Aorta (tissue), 5 donors: ENCODE data around the gene NKX2-3. TPM values are rescaled to one million over a fixed set of nuclear protein-coding genes. Genes with fewer than 3 reads are reported as not detected.

ENCODE experiments used
- ATAC-seq: fragments of 200-7000 bp; cut with Tn5 transposase; one replicate; pipeline ENCODE4 v1.9.1; 2022; ENCODE audit warnings: moderate library complexity; ENCODE audit not compliant: low FRiP score
- DNase-seq, 2 donors: peaks; one replicate each; pipeline ENCODE4 v3.0.0-alpha.2; 2020
- H3K27ac ChIP-seq, 2 donors: one replicate each; pipeline ENCODE4 v1.5.1; 2013; ENCODE audit warnings: low read length in 2 of 2, mild to moderate bottlenecking in 2 of 2, moderate library complexity in 2 of 2, control low read depth in 1 of 2, inconsistent platforms in 1 of 2, low read depth in 1 of 2
- H3K27me3 ChIP-seq, 2 donors: one replicate each; pipeline ENCODE4 v1.6.1; 2013; ENCODE audit warnings: control low read depth in 1 of 2, low read length in 1 of 2, mild to moderate bottlenecking in 1 of 2, moderate library complexity in 1 of 2; ENCODE audit not compliant: insufficient read depth in 2 of 2, control insufficient read depth in 1 of 2
- H3K36me3 ChIP-seq, 2 donors: one replicate each; pipeline ENCODE4 v1.6.1; 2013; ENCODE audit warnings: control low read depth in 1 of 2, low read length in 1 of 2, mild to moderate bottlenecking in 1 of 2; ENCODE audit not compliant: insufficient read depth in 2 of 2, control insufficient read depth in 1 of 2
- H3K4me1 ChIP-seq, 2 donors: one replicate each; pipeline ENCODE4 v1.6.1; 2013; ENCODE audit warnings: low read length in 2 of 2, control low read depth in 1 of 2, mild to moderate bottlenecking in 1 of 2, moderate library complexity in 1 of 2; ENCODE audit not compliant: insufficient read depth in 2 of 2, control insufficient read depth in 1 of 2
- H3K4me3 ChIP-seq, 2 donors: one replicate each; pipeline ENCODE4 v1.5.1; 2013; ENCODE audit warnings: low read length in 2 of 2, control low read depth in 1 of 2, mild to moderate bottlenecking in 1 of 2
- H3K9me3 ChIP-seq: one replicate; pipeline ENCODE4 v1.6.1; 2013; ENCODE audit warnings: mild to moderate bottlenecking, low read length; ENCODE audit not compliant: control insufficient read depth
- WGBS, 2 donors: extraction: QIAGEN DNeasy Blood & Tissue Kit; methylation state at CpG; one replicate each; pipeline ENCODE4 v1.1.7; 2013; 5-methylcytosine and 5-hydroxymethylcytosine counted together
- intact Hi-C, 2 donors: fragments of 100-400 bp; cut with DNase I; formaldehyde crosslinking; loops; one replicate each; pipeline versions ENCODE4 v1.14.2 to v1.15.0; 2022
- polyA plus RNA-seq, 2 donors: library from polyadenylated mRNA; stranded (reverse); fragments of 200-250 nt; gene quantifications; one replicate each; pipeline ENCODE4 v1.2.3, GENCODE V29; 2013
- total RNA-seq, 2 donors: library from RNA; stranded (reverse); fragmentation: NEBNext Ultra II Directional; extraction: Animal tissue kit (Norgen Biotek cat#: 25700); gene quantifications; one replicate each; pipeline ENCODE4 v1.2.1, GENCODE V29; 2021
- donor health status: healthy with polysubstance abuse.
- donor health status: Bipolar disorder and iron deficiency.
- donor health status: DM: no; HTN: no; CAD: no.
- donor health status: DM: no; HTN: no; CAD: no.
- donor health status: DM: yes; HTN: yes; CAD: no.

Gene NKX2-3
- total and polyA plus RNA-seq, 4 donors: 0.05 to 0.60 (median 0.50) TPM; not detected in 1

DNA sequence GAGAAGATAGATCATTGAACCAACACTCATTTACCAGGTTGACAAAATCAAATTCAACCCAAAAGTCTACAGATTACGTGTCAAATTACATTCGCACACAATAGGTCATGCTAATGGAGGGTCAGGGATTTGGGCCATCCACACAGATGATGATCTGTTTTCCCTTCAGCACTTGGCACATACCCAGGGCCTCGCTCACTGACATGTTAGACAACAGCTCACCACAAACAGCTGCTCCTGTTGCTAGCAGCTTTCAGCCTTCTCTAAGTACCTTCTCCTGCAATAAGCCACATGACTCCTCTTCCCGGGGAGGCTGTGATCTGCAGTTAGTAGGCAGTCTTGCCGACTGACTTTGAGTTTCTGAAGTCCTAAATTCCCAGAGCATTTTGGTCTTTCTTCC, 18.4 kb downstream of the NKX2-3 start:
- no peak overlapping the region for H3K4me3 ChIP-seq
- no peaks in the 10 kb centered on the region for H3K4me1 ChIP-seq
- H3K36me3 ChIP-seq: no peaks in the 10 kb centered on the region
- no peak overlapping the region for H3K27ac ChIP-seq
- H3K27me3 ChIP-seq: peaks cover 0 to 2% of the 10 kb centered on the region in 2 donors
- ATAC-seq (no peak), DNase-seq (no peak)
- intact Hi-C loops: no loop called here
- H3K9me3 ChIP-seq: peaks cover 1% of the 10 kb centered on the region
- WGBS, 2 donors: 27 to 34% methylated on average over 5 of the region's 5 CpGs

DNA sequence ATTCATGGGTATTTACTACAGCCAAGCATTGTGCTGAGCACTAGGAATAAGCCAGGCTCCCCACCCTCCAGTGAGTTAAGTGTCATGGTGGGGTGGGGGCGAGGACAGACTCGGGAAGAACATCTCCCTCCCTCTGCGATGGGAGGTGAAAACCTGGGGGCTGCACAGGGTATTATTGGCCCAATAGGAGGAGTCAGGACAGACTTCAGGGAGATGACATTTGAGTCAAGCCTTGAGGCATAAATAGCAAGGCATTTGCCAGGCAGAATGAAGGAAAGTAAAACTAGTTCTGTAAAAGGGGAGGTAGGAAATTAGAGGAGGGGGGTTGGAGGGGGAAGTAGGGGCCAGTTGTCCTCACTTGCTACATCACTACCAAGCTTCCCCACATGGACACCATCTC, 18.9 kb downstream of the NKX2-3 start:
- Histone ChIP-seq H3K27me3 (no peaks in the 10 kb centered on the region), H3K9me3 (peaks cover 1% of the 10 kb centered on the region), H3K4me3 (no peak overlapping the region), H3K27ac (no peak overlapping the region), H3K36me3 (no peaks in the 10 kb centered on the region), H3K4me1 (no peaks in the 10 kb centered on the region)
- ATAC-seq (no peak), DNase-seq (no peak)
- 16 to 23% methylated on average over 3 of the region's 3 CpGs for WGBS, 2 donors
- intact Hi-C loops: no loop called here

DNA sequence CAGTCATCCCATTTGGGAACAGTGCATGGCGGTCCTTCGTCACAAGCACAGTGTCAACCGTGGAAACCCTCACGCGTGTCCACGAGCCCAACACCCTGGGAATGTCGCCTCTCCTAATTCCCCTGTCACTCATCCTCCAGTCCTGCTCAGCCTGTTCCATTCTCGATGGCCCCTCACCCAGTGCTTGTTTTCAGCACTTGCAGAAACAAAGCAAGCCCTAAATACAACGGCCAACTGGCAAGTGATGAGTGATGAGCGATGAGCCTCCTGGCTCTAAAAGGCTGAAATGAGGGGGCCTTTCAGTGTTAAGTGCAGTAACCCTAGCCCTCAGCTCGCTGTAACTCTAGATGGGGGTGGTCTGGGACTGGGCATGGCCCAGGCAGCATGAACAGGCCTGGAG, 22.6 kb downstream of the NKX2-3 start:
- ATAC-seq: no peak
- intact Hi-C loops: no loop called here

DNA sequence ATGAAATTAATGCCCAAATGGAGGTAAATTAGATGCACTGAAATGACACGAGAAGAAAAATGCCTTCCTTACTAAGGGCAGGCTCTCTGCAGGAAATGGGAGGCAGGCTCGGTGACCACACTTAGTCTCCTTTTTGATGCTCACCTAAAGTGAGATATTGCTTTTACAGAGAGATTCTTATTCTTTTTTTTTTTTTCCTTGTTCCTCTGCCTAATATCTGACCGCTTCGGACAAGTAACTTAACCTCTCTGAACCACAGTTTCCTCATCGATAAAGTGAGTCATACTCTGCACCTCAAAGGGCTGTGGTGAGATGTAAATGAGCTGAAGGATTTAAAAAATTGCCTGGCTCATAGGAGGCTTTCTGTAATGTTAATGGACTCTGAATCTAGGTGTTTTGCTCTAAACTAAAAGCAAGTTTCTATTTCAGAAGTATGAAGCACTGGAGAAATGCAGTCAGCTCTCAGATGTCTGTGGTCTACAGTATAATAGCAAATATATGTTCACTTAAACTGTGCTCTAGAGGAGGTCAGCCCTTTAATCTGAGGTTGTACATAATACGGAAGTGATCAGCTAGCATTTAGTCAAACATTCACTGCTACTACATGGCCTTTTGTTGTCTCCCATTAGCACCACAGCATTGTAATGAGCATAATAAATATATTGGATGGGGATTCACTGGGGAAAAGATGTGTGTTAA, 23.2 kb downstream of the NKX2-3 start:
- ATAC-seq (no peak), DNase-seq (no peak)
- intact Hi-C loops: no loop called here
- Histone ChIP-seq H3K4me3 (no peak overlapping the region), H3K36me3 (no peaks in the 10 kb centered on the region), H3K9me3 (no peaks in the 10 kb centered on the region), H3K27me3 (no peaks in the 10 kb centered on the region), H3K27ac (no peak overlapping the region), H3K4me1 (no peaks in the 10 kb centered on the region)
- WGBS, 2 donors: 59% methylated on average over 6 of the region's 6 CpGs

More for the DNA sequence above, 22.6 kb downstream of the NKX2-3 start:
- Histone ChIP-seq H3K4me3 (no peak overlapping the region), H3K4me1 (no peaks in the 10 kb centered on the region), H3K27ac (no peak overlapping the region), H3K27me3 (no peaks in the 10 kb centered on the region), H3K9me3 (no peaks in the 10 kb centered on the region), H3K36me3 (no peaks in the 10 kb centered on the region)
- whole genome bisulfite sequencing, 2 donors: 32 to 34% methylated on average over 11 of the region's 11 CpGs
- no peak for DNase-seq

DNA sequence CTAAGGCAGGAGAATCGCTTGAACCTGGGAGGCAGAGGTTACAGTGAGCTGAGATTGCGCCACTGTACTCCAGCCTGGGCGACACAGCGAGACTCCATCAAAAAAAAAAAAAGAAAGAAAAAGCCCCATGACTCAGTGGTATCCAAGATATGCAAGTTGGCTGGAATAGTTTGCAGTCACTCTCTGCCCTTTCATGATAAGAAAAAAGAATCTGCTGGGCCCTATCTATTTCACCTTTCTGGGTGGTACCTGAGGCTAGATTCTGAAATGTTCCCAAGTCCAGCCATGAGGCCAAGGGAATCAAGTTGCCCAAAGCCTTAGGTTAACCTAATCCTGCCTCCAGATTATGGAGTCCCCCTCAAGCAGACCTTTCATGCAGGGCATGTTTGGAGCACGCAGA, 24.3 kb downstream of the NKX2-3 start:
- Histone ChIP-seq H3K27ac (no peak overlapping the region), H3K4me1 (no peaks in the 10 kb centered on the region), H3K27me3 (no peaks in the 10 kb centered on the region), H3K36me3 (no peaks in the 10 kb centered on the region), H3K9me3 (no peaks in the 10 kb centered on the region), H3K4me3 (no peak overlapping the region)
- intact Hi-C loops: no loop called here
- 86% methylated on average over 5 of the region's 5 CpGs for WGBS, 2 donors
- ATAC-seq (no peak), DNase-seq (no peak)

DNA sequence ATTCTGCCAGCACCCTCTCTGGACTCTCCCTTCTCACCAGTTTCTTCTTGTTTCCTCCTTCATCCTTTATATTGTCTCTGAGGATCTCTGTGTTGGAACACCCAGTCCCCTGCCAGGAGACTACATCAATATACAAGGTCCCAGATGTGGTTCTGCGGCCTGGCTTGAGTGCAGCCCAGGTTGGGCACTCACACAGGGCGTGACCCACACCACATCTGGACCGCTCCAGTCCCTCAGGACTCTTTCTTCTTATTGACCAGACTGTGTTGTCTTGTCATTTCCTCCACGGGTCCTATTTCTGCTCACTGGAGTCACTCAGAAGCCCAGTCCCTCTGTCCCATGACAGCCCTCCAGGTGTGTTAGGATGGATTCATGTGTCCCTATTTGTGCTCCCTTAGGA, 26.0 kb downstream of the NKX2-3 start:
- intact Hi-C loops: no loop called here
- Histone ChIP-seq H3K4me3 (no peak overlapping the region), H3K36me3 (no peaks in the 10 kb centered on the region), H3K9me3 (no peaks in the 10 kb centered on the region), H3K4me1 (no peaks in the 10 kb centered on the region), H3K27me3 (no peaks in the 10 kb centered on the region), H3K27ac (no peak overlapping the region)
- DNase-seq (no peak), ATAC-seq (no peak)
- WGBS, 2 donors: 79 to 80% methylated on average over 4 of the region's 4 CpGs

DNA sequence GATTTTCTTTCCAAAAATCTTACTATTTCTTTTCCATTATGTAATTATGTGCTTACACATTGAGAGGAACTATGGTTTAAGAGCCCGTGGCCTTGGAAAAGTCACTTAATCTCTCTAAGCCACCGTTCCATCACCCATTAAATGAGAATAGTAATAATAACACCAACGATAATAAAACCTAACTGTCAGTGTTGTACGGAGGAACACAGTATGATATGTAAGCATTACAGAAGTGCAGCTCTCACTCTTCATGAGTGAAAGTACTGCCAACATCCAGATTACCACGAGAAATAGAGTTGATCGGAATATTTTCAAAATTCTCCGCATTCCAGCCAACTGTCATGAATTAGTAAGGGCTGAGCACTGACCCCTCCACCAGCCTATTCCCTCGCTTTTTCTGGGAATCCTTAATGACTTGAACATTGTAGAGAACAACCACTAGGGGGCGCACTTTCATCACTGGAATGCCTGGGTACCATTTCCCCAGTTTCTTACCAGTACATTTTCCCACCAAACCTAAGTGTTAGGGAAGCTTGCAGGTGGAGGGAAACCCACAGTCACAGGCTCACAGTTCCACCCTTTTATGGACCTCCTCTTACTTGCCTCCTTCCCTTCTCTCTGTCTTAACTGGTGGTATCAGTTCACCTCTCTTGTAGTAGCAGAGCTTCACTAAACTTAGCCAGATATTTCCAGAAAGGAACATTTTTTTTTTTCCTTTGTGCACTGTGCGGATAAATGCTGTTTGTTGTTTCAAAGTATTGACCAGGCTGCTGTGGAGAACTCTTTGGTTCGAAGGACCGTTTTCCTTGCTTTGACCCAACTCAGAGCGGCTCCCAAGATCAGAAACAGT, 27.8 kb downstream of the NKX2-3 start:
- Histone ChIP-seq H3K9me3 (no peaks in the 10 kb centered on the region), H3K4me3 (no peak overlapping the region), H3K36me3 (no peaks in the 10 kb centered on the region), H3K27ac (no peak overlapping the region), H3K27me3 (no peaks in the 10 kb centered on the region), H3K4me1 (no peaks in the 10 kb centered on the region)
- DNase-seq: no peak
- ATAC-seq: no peak
- intact Hi-C loops: no loop called here
- WGBS, 2 donors: 33 to 37% methylated on average over 13 of the region's 13 CpGs

DNA sequence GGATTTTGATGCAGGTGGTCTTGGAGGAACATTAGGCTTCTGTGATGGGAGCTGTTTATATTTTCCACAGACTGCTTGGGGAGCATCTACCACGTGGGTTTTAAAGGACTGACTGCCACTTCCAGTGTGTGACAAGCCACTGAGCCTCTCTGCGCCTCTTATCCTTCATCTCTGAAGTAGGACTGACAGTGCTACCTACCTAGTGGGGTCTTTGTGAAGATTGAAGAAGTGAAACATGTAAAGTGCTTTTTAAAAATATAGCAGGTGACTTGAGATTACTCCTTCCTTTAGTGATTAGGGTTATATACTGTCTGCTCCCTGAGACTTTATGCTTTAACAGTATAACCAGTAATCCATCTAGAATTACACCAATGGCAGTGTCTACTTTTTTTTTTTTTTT, 29.9 kb downstream of the NKX2-3 start:
- WGBS, 2 donors: 57 to 58% methylated on average over 2 of the region's 2 CpGs
- Histone ChIP-seq H3K27ac (no peak overlapping the region), H3K36me3 (no peaks in the 10 kb centered on the region), H3K4me1 (no peaks in the 10 kb centered on the region), H3K9me3 (no peaks in the 10 kb centered on the region), H3K27me3 (no peaks in the 10 kb centered on the region), H3K4me3 (no peak overlapping the region)
- intact Hi-C loops: no loop called here
- DNase-seq (no peak), ATAC-seq (no peak)

DNA sequence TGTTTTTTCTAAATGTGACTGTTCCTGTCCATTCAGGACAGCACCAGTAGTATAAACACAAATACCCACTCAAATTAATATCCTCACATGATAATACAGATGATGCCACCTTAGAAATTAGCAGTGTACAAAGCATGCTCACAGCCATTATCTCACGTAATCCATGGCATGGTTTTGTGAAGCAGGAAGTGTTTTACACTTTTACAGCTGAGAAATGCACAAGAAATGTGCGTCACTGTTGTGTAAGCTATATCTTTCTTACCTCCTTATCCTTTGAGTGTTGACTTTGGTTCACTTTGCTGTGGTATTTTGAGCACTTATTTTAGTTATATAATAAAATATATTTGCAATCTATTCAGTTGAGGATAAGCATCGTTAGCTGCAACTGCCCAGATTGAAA, 31.6 kb downstream of the NKX2-3 start:
- H3K27me3 ChIP-seq: no peaks in the 10 kb centered on the region
- intact Hi-C loops: no loop called here

More for the DNA sequence above, 31.6 kb downstream of the NKX2-3 start:
- H3K4me1 ChIP-seq: no peaks in the 10 kb centered on the region
- H3K4me3 ChIP-seq: no peak overlapping the region
- 25 to 28% methylated on average over 3 of the region's 3 CpGs for whole genome bisulfite sequencing, 2 donors
- ATAC-seq (no peak), DNase-seq (no peak)
- H3K27ac ChIP-seq: no peak overlapping the region
- no peaks in the 10 kb centered on the region for H3K36me3 ChIP-seq
- H3K9me3 ChIP-seq: no peaks in the 10 kb centered on the region
